CD4-positive, alpha-beta T cell treated with Interleukin-2 at 100 ng/mL for 4 hours (primary cell): Measurements from ENCODE around the gene AP2A2.

Experiments
- DNase-seq: peaks from one replicate; pipeline ENCODE4 v3.0.0-alpha.2; 2020; ENCODE audit warnings: low spot score

AP2A2 gene

GRCh38 chr11:898540-899190 is 27.0 kb upstream of the AP2A2 start:
- no peak for DNase-seq

GRCh38 chr11:899724-900123 is 25.9 kb upstream of the AP2A2 start:
- DNase-seq, result no peak

- no peak for DNase-seq
Measured at GRCh38 chr11:900545-900944, 25.1 kb upstream of the AP2A2 start.

- DNase-seq, result no peak
Measured at GRCh38 chr11:901452-902061, 24.1 kb upstream of the AP2A2 start.

GRCh38 chr11:904380-904779 is 21.3 kb upstream of the AP2A2 start:
- no peak for DNase-seq

GRCh38 chr11:905952-906351 is 19.7 kb upstream of the AP2A2 start:
- no peak for DNase-seq

GRCh38 chr11:907668-908067 is 18.0 kb upstream of the AP2A2 start:
- DNase-seq, result no peak

GRCh38 chr11:908273-908672 is 17.4 kb upstream of the AP2A2 start:
- DNase-seq, result no peak

GRCh38 chr11:909406-909805 is 16.3 kb upstream of the AP2A2 start:
- no peak for DNase-seq

- DNase-seq, result no peak
Measured at GRCh38 chr11:910044-910588, 15.6 kb upstream of the AP2A2 start.

GRCh38 chr11:910589-911030 is 15.1 kb upstream of the AP2A2 start, which contains the start of gene CHID1:
Gene CHID1, minus strand, starts transcription at chr11:910810. Its CDS starts 5,994 bp downstream, at chr11:904816.
- peak; percentile 85 for DNase-seq

- DNase-seq, result peak; percentile 11
Measured at GRCh38 chr11:911031-911889, 14.4 kb upstream of the AP2A2 start.

- DNase-seq, result no peak
Measured at GRCh38 chr11:911890-912219, 13.8 kb upstream of the AP2A2 start.

- no peak for DNase-seq
Measured at GRCh38 chr11:912266-912665, 13.4 kb upstream of the AP2A2 start.

GRCh38 chr11:913043-913442 is 12.6 kb upstream of the AP2A2 start:
- DNase-seq, result no peak

GRCh38 chr11:914204-914603 is 11.5 kb upstream of the AP2A2 start:
- no peak for DNase-seq

- no peak for DNase-seq
Measured at GRCh38 chr11:914747-915501, 10.7 kb upstream of the AP2A2 start.

GRCh38 chr11:917426-917825 is 8.2 kb upstream of the AP2A2 start:
- DNase-seq, result no peak

GRCh38 chr11:921921-922678 is 3.6 kb upstream of the AP2A2 start:
- DNase-seq, result no peak

GRCh38 chr11:923691-924405 is 1.8 kb upstream of the AP2A2 start:
- no peak for DNase-seq
